Measurements from ENCODE around the gene RCC2.
"Not testable (repeated sequence)": the region's sequence is repeated elsewhere in the genome, so short reads cannot be mapped to it uniquely, and the experiment has no call there.

RCC2 gene

GRCh38 chr1:17419626-17420328 lies 19.7 kb downstream of the RCC2 start:
- peak; percentile 87 for DNase-seq (ENCODE audit: low spot score)

GRCh38 chr1:17416389-17416788 lies 23.1 kb downstream of the RCC2 start:
- DNase-seq (ENCODE audit: low spot score), result no peak

GRCh38 chr1:17414022-17414421 lies 25.5 kb downstream of the RCC2 start:
- DNase-seq (ENCODE audit: low spot score), result no peak

- no peak for DNase-seq (ENCODE audit: low spot score)
Observed at GRCh38 chr1:17412093-17412870, 27.2 kb downstream of the RCC2 start.

- no peak for DNase-seq (ENCODE audit: low spot score)
Observed at GRCh38 chr1:17409391-17409811, 30.1 kb downstream of the RCC2 start.

- not testable (repeated sequence) for DNase-seq (ENCODE audit: low spot score)
Observed at GRCh38 chr1:17407786-17408514, 31.5 kb downstream of the RCC2 start.

- DNase-seq (ENCODE audit: low spot score), result not testable (repeated sequence)
Observed at GRCh38 chr1:17406760-17407475, 32.6 kb downstream of the RCC2 start.

GRCh38 chr1:17405898-17406759 lies 33.3 kb downstream of the RCC2 start:
- peak; percentile 85 for DNase-seq (ENCODE audit: low spot score)

GRCh38 chr1:17404820-17405219 lies 34.7 kb downstream of the RCC2 start:
- DNase-seq (ENCODE audit: low spot score), result no peak

- no peak for DNase-seq (ENCODE audit: low spot score)
Observed at GRCh38 chr1:17404034-17404684, 35.3 kb downstream of the RCC2 start.

- no peak for DNase-seq (ENCODE audit: low spot score)
Observed at GRCh38 chr1:17403081-17403480, 36.4 kb downstream of the RCC2 start.

- no peak for DNase-seq (ENCODE audit: low spot score)
Observed at GRCh38 chr1:17401841-17402240, 37.6 kb downstream of the RCC2 start.

GRCh38 chr1:17400725-17401341 lies 38.6 kb downstream of the RCC2 start:
- DNase-seq (ENCODE audit: low spot score), result no peak

GRCh38 chr1:17397910-17398695 lies 41.4 kb downstream of the RCC2 start:
- no peak for DNase-seq (ENCODE audit: low spot score)

- no peak for DNase-seq (ENCODE audit: low spot score)
Observed at GRCh38 chr1:17393230-17393629, 46.2 kb downstream of the RCC2 start.

GRCh38 chr1:17392199-17392740 lies 47.2 kb downstream of the RCC2 start:
- DNase-seq (ENCODE audit: low spot score), result no peak

GRCh38 chr1:17381161-17381560 lies 58.3 kb downstream of the RCC2 start:
- no peak for DNase-seq (ENCODE audit: low spot score)

GRCh38 chr1:17377325-17377953 lies 62.0 kb downstream of the RCC2 start:
- DNase-seq (ENCODE audit: low spot score), result no peak

- no peak for DNase-seq (ENCODE audit: low spot score)
Observed at GRCh38 chr1:17375651-17376050, 63.8 kb downstream of the RCC2 start.
